Measurements from ENCODE around the gene TIMM21.

Gene TIMM21

DNA sequence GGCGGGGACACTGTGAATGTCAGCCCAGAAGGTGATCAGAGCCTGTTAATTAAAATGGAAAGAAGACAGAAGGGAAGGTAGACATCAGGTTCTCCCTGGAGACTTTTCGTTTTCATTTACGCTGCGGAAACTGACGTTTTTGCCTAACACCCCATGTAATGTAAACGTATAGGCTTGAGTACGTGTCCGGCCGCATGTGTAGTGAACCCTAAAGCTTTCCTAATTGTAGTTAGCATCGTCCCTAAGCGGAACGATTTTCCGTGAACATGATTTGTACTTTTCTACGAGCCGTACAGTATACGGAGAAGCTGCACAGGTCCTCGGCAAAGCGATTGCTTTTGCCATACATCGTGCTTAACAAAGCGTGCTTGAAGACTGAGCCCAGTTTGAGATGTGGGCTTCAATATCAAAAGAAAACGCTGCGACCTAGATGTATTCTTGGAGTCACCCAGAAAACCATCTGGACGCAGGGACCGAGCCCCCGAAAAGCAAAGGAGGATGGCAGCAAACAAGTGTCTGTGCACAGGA lies 284 bp downstream of the TIMM21 start:
- no peak for DNase-seq

DNA sequence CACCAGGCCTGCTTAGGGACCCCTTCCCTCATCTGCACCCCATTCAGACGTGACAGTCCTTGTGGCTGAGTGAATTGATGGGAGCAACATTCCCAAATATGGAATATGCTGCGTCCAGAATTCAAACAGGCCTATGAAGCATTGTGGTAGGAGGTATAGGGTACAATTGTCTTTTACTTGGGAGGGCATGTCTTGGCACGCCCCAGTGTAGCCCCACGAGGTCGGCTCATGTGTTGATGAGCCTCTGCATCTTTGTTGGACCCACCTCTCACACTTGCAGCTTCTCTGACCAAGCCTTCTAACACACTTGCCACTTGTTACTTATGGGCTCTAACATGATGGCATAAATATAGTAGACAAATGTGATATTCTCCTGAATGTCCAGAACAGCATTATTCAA lies 1.6 kb downstream of the TIMM21 start:
- no peak for DNase-seq

DNA sequence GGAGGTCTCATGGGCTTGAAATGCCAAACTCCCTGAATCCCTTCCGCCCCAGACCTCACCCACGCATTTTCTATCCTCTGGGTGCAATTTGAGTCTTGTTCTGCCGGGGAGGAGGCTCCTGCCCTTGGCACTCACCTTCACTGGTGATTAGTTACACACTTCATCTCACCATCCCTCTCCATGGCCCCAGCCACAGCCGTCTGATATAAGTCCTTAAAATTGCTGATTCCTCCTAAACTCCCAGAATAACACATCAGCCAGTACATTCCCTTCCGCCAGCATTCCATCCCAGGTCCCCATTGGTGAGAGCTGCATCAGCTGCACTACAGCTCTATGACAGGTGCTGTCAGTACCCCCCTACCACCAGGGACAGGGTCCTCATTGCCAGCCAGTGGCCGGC lies 3.9 kb downstream of the TIMM21 start:
- DNase-seq, result no peak

DNA sequence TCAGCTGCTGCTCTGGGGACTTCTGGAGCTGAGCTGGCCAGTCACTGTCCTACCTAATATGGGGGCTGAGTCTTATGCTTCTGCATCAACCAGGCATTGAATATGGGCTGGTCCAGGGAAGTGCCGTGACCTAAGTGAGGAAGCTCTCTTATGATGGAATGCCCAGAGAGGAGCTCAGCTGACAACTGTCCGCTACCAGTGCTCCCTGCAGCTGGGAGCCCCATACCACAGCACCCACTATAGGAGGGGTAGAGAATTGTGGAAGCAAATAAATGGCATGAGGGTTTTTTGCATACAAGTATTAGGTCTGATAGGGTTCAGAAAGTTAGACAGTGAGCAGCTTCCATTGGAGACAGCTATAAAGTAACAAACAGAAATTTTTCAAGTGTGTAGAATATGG lies 4.5 kb downstream of the TIMM21 start:
- DNase-seq, result no peak

DNA sequence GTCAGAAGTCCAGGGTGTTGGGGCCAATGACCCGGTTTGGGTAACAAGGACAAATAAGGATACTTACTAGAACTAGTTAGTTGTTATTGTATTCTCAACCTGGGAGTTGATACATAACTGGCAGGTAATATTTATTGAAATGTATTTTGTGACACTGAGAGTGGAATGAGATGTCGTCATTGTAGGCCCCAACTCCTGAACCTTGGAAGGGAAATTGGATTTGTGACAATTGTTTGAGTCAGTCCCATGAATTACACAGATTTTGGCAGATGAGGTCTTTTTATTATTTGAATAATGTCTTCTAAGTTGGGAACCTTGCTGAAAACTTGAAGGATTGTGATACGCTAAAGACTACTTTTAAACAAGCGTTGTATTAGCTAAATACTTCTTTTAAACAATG lies 5.1 kb downstream of the TIMM21 start:
- DNase-seq, result no peak

DNA sequence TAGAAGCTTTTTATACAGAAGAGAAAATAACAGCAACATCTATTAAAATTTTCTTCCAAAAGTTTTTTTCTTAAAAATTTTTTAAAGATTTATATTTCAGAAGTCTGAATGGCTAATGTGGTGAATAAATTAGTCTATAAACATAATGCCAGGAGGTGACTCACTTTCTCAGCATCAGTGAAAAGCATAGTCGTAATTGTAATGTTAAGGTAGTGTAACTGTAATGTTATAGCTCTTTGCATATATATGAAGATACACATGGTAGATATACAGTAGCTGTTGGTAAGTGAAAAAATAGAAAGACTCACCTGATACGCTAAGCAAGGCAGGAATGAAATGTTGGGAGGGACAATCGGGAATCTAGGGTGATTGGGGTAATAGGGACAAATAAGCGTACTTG lies 5.5 kb downstream of the TIMM21 start:
- DNase-seq, result no peak

DNA sequence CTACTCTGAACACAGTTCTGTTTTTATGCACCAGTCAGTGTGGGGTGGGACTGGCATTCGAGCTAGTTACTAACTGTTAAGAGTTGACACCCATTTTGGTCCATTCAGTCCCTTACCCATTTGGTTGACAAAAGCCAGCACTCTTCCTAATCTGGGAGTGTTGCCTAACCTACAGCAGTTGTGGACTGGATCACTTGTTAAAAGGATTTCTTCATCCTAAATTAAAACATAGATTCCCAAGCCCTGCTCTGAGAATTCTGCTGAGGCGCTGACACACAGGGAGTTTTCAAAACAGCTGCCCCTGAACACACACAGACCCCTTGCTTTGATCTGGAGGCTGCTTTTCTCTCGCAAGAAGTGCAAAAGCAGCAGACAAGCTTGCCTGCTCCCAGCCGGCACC lies 6.4 kb downstream of the TIMM21 start:
- DNase-seq, result no peak

DNA sequence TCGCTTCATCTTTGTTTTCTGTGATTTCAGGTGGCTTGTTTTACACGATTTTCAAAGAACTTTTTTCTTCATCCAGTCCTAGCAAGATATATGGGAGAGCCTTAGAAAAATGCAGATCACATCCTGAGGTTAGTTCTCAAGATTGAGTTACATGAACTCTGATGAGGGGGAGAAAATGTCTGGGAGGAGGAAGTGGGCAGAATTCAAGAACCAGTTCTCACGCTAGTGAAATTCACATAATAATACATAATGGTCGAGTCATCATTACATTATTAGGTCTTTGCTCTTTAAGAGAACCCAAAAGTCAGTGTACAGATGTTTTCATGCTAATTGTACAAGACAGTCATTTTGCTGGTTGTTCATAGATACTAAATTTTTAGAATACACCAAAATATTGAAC lies 7.0 kb downstream of the TIMM21 start:
- no peak for DNase-seq

DNA sequence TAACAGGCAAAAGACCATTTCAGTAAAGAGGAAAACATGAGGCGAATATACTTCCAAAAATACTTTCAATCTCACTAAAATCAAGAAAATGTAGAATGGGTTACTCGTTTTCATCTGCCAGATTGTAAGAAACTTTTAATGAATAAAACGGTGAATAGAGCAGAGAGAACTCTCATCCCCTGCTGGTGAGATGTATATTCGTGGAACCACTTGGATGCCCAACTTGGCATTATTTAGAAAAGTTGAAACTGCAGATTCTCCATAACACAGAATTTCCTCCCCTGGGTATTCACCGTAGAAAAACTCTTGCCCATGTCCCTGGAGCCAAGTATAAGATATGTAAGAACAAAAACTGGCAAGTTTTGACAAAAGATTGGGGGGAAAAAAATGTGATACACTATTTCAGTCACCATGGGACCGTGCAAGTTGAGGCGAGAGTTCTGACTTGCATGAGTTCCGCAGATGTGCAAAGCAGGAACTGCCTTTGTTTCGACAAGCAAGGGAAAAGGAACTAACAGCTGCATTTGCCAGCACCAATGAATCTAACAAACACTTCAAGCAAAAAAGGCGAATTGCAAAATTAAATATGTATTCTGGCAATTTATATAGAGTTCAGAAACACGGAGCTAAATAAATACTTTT lies 14.8 kb downstream of the TIMM21 start:
- DNase-seq, result no peak

DNA sequence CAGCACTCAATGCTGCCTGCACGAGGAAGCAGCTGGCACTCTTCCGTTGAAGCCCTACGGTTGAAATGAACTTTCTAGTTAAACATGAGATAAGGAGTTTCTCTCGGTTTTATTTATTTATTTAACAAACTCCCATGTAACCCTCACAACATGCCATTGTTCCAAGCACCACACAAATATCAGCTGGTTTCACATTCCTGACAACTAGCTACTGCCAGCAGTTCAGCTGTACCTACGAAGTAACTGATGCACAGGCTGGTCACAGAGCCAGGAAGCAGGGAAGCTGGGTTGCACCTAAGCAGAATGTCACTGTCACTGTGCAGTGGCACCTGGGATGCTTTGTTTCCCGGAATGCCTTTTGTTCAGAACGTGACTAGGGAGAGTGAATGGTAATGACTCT lies 18.1 kb downstream of the TIMM21 start:
- no peak for DNase-seq

DNA sequence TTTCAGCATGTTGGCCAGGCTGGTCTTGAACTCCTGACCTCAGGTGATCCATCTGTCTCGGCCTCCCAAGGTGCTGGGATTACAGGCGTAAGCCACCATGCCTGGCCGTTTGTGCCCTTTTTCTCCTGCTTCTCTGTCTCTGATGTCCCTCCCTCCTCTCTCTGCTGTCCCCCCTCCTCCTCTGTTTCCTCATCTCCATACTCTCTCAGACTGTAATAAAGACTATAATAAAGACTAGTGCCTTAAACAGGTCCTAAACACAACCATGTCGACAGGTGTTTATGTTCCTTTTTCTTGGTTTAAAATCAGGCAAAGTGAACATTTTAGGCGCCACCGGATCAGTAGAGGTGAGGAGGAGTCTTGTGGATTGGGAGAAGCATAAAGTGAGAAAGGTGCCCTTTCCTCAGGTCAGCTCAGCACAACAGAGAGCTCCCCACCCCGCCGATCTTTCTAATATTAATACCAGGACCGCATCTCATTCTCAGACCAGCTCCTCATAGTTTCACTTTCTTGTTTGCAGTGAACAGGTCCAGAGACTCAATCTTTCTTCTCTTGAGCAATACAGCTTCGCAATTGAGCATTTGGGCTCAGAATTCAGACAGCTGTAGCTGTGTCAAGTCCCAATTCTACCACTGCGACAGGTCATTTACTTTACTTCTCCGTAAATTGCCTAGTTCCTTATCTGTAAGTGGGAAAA lies 23.7 kb downstream of the TIMM21 start:
- DNase-seq, result no peak

DNA sequence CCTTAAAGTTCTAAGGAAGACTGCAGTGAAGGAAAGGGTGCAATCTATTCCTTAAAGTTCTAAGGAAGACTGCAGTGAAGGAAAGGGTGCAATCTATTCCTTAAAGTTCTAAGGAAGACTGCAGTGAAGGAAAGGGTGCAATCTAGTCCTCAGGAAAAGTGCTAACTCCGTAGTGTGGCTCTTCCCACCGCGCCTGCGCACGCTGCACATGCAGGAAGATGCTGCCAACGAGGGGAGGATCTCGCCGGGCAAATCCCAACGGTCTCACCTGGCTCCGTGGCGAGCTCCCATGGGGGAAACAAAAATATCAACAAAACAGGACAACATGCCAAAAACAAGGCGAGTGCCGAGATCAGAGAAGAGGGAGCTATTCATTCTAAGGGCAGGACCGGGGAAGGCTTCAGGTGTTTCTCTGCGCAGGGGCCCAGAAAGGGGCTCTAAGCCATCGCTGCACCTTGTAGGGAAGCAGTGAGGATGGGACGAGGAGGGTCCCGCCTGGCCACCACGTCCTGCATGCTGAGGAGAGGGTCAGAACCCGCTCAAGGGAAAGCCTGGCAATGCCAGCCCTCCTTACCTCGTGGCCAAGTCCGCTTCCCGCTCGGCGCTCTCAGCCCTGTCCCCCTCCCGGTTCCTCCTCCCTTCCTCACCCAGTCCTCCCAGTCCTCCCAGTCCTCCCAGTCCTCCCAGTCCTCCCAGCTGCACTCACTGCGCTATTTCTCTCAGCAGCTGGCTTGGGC lies 24.5 kb downstream of the TIMM21 start:
- no peak for DNase-seq

DNA sequence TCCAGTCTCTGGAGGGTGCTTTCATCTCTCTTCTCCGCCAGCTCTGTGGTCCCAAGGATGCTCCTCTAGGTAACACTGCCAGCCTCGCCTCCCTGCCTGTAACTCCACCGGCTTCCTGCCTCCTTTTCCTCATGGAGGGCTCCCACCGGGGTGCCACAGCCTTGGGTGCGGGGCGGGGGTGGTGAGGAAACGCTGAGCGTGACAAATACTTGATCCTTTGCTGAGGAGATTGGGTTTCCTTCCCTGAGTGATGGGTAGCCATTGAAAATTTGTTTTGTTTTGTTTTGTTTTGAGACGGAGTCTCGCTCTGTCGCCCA lies 25.1 kb downstream of the TIMM21 start:
- DNase-seq, result no peak

DNA sequence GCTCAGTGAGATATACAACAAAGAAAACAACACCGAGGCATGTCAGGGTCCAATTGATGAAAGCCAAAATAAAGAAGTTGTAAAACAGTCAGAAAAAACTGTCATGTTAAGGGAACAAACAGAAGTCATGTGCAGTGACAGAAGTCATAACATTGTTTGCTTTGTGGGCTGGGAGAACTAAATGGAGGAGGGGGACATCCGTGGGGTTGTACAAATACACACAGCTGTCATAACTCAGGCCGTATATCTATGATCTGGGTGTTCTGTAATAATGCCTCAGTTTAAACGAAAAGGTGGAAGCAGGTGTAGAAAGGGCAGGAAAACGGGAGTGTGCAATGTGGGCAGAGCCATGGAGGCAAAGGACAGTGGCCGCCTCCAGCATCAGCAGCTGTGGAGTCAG lies 27.3 kb downstream of the TIMM21 start:
- no peak for DNase-seq

DNA sequence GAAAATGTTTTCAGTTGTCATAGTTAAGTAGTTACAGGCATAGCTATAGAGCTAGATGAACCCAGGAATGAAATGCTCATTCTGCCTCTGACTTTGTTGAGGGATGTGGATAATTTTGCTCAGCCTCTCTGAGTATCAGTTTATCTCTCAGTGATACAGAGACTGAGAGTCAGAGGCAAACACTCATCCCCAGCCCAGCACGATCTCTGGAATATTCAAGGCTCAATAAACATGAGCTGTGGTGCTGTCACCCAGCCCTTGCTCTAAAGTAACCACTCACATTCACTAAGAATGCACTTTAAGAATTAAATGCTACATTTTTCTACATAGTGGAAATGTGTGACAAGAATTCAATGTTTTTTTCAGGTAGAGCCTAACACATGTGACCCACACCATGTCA lies 30.6 kb downstream of the TIMM21 start:
- no peak for DNase-seq

DNA sequence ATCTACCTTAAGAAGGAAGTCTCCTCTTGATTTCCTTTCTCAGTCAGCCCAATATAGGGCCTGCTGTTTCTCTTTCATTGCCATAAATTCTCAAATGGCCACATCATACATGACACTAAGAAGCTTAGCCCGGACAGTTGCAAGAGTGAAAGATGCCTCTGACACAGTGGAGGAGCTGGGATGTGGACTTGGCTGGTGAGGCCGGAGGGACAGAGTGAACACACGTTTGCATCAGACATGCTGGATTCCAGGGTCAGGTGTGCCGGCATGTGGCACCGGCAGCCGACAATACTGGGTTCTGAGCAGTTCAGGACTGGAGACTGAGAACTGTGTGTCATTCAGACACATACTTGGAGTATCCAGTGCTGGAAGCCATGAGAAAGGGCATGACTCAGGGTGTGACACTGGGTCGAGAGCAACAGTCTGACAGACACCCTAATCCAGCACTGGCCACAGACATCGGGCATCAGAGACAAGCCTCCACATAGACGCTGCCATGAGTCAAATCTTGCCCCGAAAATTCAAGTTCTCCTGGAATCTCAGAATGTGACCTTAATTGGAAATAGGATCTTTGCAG lies 31.4 kb downstream of the TIMM21 start:
- no peak for DNase-seq

DNA sequence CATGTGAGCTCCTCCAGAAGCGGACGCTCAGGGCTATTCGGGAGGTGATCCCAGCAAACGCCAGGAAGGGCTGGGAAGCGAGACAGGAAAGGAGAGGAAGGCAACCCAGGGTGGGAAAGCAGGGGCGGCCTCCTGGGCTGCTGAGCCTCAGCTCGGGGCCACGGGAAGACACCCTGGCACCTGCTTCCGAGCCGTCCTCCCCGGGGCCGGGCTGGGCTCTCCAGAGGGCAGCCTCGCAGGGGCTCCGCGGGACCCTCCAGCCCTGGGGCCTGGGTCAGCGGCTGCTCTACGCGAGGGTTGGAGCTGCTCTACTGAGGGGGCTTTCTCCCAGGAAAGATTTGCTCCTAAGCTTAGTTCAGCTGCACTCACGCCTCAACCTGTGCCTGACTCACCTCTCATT lies 34.0 kb downstream of the TIMM21 start:
- no peak for DNase-seq

DNA sequence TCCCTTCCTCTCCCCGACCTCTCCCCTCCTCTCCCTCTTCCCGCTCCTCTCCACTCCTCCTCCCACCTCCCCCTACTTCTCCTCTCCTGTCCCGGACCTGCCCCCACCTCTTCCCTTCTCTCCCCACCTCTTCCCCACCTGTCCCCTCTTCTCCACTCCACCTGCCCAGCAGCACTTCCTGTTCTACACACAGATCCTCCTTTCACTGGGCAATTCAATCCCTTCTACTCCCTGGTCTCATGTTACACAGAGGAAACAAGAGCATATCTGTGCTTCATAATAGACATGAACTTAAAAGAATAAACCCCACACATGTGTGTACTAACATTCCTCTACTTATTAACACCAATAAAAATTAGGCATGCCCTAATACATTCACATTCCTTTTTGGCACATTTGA lies 34.8 kb downstream of the TIMM21 start:
- no peak for DNase-seq

DNA sequence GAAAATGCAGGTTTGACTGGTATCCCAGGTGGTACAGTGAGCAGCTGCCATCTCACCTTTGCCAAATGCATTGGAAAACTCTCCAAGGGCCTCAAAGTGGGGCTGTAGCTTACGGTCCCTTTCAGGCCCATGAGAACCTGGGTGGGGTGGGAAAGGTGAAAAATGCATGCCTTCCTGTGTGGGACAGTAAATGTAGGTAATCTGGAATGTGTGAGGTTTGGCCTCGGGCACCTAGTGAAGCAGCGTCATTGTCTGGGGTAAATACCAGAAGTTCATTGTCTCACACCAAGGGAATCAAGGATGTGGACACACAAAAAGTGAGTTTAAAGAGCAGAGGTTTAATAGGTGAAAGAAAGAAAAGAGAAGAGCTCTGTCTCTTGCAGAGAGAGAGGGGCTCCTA lies 36.6 kb downstream of the TIMM21 start:
- DNase-seq, result no peak

DNA sequence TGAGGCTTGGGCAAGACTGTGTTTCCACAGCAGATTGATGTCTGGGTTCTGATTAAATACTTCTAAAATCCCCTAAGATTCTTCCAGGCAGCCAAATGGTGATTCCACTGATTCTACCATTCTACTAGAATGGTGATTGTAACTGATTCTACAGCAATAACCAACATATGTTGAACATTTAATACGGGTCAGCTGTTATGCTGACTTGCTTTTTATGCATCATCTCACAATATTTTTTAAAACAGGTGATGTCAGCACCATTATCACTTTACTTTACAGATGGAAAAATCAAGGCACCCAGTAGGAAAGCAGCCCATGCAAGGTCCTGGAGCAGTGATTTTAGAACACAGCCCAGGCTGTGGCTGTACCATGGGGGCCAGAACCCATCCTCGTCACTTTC lies 37.5 kb downstream of the TIMM21 start:
- DNase-seq, result no peak

DNA sequence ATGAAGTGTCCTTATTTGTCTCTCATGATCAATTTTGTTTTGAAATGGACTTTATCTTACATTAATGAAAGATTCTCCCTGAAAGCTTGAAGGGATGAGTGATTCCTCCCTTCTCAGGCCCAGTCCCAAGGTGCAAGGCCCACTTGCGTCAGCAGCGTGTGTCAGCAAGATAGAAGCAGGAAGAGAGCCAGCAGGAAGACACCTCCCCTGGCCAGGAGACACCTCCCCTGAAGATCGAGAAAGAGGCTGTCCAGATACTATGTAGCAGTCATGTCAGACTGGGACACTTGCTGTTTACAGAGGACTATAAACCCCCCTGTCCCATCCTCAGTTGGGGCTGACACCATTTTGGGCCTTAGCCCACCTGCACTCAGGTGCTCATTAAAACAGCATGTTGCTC lies 38.3 kb downstream of the TIMM21 start:
- no peak for DNase-seq

DNA sequence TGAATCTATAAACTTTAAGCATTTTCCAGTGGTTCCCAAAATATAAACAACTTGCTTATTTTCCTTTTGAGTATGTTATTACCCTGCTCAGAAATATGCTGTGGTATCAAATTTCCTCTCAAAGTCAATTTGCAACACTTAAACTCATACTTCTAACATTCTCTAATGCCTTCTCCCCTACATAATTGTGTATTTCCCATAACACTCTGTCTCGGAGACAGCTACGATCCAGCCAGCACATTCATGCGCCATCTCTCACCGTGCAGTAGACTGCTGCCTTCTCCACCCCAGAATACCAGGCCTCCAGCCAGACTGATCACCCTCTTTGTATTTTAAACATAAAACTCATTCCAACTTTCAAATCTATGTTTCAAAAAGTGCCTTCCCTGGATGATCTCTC lies 41.8 kb downstream of the TIMM21 start:
- no peak for DNase-seq

DNA sequence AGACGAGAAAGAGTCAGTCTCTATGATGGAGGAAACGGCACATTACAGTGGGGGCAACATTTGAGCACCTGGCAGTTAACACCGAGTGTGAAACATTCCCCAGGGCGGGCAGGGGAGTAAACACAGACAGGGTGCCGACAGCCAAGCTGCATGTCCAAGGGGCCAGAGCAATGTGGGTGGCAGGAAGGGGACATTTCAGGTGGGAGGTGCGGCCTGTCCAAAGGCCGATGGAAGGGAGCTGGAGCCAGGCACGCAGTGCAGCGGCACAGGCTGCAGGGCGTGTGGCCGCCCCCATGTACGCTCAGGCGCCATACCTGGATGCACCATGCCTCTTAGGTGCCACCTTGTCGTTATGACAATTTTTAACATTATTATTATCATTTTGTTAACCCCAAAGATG lies 43.3 kb downstream of the TIMM21 start:
- no peak for DNase-seq

DNA sequence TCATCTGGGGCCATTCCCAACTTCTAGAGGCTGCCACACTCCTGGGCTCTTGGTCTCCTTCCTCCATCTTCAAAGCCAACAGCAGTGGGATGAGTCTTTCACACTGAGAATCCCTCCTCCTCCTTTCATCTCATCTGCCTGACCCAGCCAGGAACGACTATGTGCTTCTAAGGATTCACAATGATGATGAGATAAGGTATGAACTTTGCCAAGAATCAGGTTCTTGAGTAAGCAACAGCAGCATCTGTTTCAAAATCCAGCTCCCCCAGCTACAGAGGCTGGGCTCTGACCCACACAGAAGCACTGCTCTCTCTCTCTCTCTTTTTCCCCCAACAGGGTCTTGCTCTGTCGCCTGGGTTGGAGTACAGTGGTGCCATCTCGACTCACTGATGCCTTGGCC lies 46.4 kb downstream of the TIMM21 start:
- no peak for DNase-seq

Measured in cortex of kidney (tissue), 1 donor.